ENCODE measurements around the gene AMBRA1.

- no peak for TF ChIP-seq CTCF (IDR thresholded peaks at IDR 0.05)
- no peak for TF ChIP-seq POLR2A (IDR thresholded peaks at IDR 0.05)
Measured at GRCh38 chr11:46386005-46386578, 207.7 kb downstream of the AMBRA1 start.
